OCI-LY7 (cell line): ENCODE measurements around the gene DRG1. TPM values are rescaled to one million over a fixed set of nuclear protein-coding genes. Genes with fewer than 3 reads are reported as not detected.

ENCODE experiments used
- BruUV-seq: library from RNA; stranded (reverse); fragments of 400-500 nt; replicated peaks from 2 replicates; lab custom pipeline; 2021; lab: Mats Ljungman, UMichigan
- CTCF ChIA-PET: fragments of 300-600 bp; sonication (Branson Sonifier 250); formaldehyde crosslinking; loops from one replicate; lab custom pipeline; 2022; ENCODE audit warnings: antibody characterized with exemption; ENCODE audit not compliant: unreplicated experiment; lab: Charles Lee
- POLR2A ChIA-PET: fragments of 300-600 bp; sonication (Branson Sonifier 250); formaldehyde crosslinking; loops from one replicate; lab custom pipeline; 2022; ENCODE audit warnings: antibody characterized with exemption; lab: Charles Lee
- DNase-seq: peaks from one replicate; pipeline ENCODE4 v3.0.0-alpha.2; 2015; ENCODE audit warnings: low spot score
- H2AFZ ChIP-seq: fragments of 200-600 bp; sonication (generic), shearing (Covaris generic); 2 replicates; pipeline ENCODE4 v1.6.1; 2014; ENCODE audit warnings: mild to moderate bottlenecking, antibody characterized with exemption, low read length, moderate library complexity
- H3K27ac ChIP-seq: fragments of 200-600 bp; sonication (generic); 2 replicates; pipeline ENCODE4 v1.5.1; 2014; ENCODE audit warnings: mixed run types, low read depth, mild to moderate bottlenecking, moderate library complexity, low read length, inconsistent platforms; ENCODE audit not compliant: poor library complexity, severe bottlenecking
- H3K36me3 ChIP-seq: fragments of 200-600 bp; sonication (generic); 2 replicates; pipeline ENCODE4 v1.6.1; 2014; ENCODE audit warnings: mild to moderate bottlenecking, antibody characterized with exemption, low read length, moderate library complexity, mixed read lengths; ENCODE audit not compliant: insufficient read depth
- H3K4me1 ChIP-seq: fragments of 200-600 bp; sonication (generic); 2 replicates; pipeline ENCODE4 v1.5.1; 2014; ENCODE audit warnings: mild to moderate bottlenecking, low read length; ENCODE audit not compliant: insufficient read depth, poor library complexity, severe bottlenecking
- H3K4me2 ChIP-seq: fragments of 200-600 bp; sonication (generic); 2 replicates; pipeline ENCODE4 v1.6.1; 2014; ENCODE audit warnings: mild to moderate bottlenecking, low read length
- H3K4me3 ChIP-seq: fragments of 200-600 bp; sonication (generic); 2 replicates; pipeline ENCODE4 v1.5.1; 2014; ENCODE audit warnings: mild to moderate bottlenecking, low read depth, low read length; ENCODE audit not compliant: poor library complexity, severe bottlenecking
- H3K79me2 ChIP-seq: fragments of 200-600 bp; sonication (generic); 2 replicates; pipeline ENCODE4 v1.6.1; 2016; ENCODE audit warnings: low read depth, mild to moderate bottlenecking, low read length, moderate library complexity, mixed read lengths; ENCODE audit not compliant: insufficient read depth
- H3K9me2 ChIP-seq: fragments of 200-600 bp; sonication (generic); 2 replicates; pipeline ENCODE4 v1.6.1; 2016; ENCODE audit warnings: mild to moderate bottlenecking, low read length, mixed read lengths; ENCODE audit not compliant: insufficient read depth
- H3K9me3 ChIP-seq: fragments of 200-600 bp; sonication (generic); 2 replicates; pipeline ENCODE4 v1.6.1; 2014; ENCODE audit warnings: mild to moderate bottlenecking, mixed run types, low read length, mixed read lengths
- H4K20me1 ChIP-seq: fragments of 200-600 bp; sonication (generic); 2 replicates; pipeline ENCODE4 v1.6.1; 2014; ENCODE audit warnings: mild to moderate bottlenecking, antibody characterized with exemption, low read length, moderate library complexity, mixed read lengths; ENCODE audit not compliant: insufficient read depth
- EZH2phosphoT487 ChIP-seq: fragments of 200-600 bp; sonication (generic); IDR thresholded peaks from 2 replicates; pipeline ENCODE4 v1.6.1; 2018; ENCODE audit warnings: low read depth, borderline replicate concordance, mild to moderate bottlenecking, mixed run types, antibody characterized with exemption, low read length, moderate library complexity, mixed read lengths
- intact Hi-C: fragments of 100-400 bp; cut with micrococcal nuclease; formaldehyde crosslinking; loops from one replicate; pipeline ENCODE4 v1.10.0; 2022; ENCODE audit not compliant: unreplicated experiment
- total RNA-seq, 2 experiments: library from RNA; depleted of rRNA in 1 of 2; stranded (reverse); fragments of >200 nt in 1 of 2; shearing (Covaris generic) in 1 of 2; gene quantifications; 2 replicates each; pipeline ENCODE4 v1.2.3, GENCODE V29; 2014 to 2022
- TF ChIP-seq, protein P1 (sequence below): fragments of 200-600 bp; sonication (generic); conservative IDR thresholded peaks from 2 replicates; pipeline ENCODE4 v1.5.1; 2014; ENCODE audit warnings: mild to moderate bottlenecking, antibody characterized with exemption, low read length, moderate library complexity, mixed read lengths

Gene DRG1
- total RNA-seq, 2 experiments from 2014 or later, result 59.4 to 87.0 TPM

DNA sequence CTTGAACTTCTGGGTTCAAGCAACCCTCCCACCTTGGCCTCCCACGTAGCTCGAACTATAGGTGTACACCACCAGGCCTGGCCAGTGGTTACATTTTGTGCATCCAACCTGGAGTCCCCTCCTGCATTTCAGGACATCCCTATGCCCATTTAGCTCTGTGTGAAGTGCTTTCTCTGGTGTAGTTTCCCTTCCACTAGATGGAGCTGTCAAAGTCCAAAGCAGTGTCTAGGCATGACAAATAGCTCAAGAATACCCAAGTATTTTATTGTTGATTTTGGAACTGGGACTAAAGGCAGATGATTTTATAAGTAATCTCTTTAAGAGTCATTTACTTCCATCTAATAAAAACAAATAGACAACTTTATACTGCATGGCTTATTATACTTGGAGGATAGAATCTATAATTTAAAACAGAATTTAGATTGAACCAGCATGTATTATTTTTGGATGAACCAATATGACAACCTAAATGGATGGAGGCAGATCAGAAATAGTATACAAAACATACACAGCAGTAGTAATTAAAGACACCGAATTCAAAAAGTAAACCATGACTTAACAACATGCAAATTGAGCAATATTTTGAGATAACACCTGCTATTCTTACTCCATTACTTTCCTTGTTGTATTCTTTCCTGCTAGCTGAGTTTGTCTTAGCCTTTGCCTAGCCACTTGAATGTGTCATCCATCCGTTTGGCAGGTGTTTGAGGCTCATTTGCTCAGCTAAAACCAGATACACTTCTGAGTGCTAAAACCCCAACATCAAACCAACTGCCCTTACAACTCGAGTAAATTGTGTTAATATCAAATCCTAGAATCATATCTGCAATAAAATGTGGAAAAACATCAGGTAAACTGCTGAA, 52.5 kb downstream of the DRG1 start:
- BruUV-seq, result TSS peak; percentile 27
- no peaks in the 10 kb centered on the region for H3K9me2 ChIP-seq
- H2AFZ ChIP-seq, result no peak overlapping the region
- H3K4me3 ChIP-seq, result no peak overlapping the region
- H4K20me1 ChIP-seq, result no peaks in the 10 kb centered on the region
- peak overlapping the region; percentile 5 for H3K27ac ChIP-seq
- CTCF ChIA-PET, result interaction anchor here (0.8 to 1.2 kb wide), 2 partner anchors 15 to 25 kb away, joined by 3 to 4 read pairs; no protein-coding TSS in a partner anchor
- H3K9me3 ChIP-seq, result no peaks in the 10 kb centered on the region
- POLR2A ChIA-PET, result interaction anchor here (0.6 to 1.1 kb wide), 7 partner anchors 16 to 1578 kb away, joined by 3 to 4 read pairs (median 3); no protein-coding TSS in a partner anchor
- peaks cover 79% of the 10 kb centered on the region for H3K36me3 ChIP-seq
- intact Hi-C loops, result loop anchor here (5.0 kb wide), 1 partner anchor 180 kb away; no protein-coding TSS in a partner anchor
- H3K4me1 ChIP-seq, result peaks cover 15% of the 10 kb centered on the region
- TF ChIP-seq, protein P1, sequence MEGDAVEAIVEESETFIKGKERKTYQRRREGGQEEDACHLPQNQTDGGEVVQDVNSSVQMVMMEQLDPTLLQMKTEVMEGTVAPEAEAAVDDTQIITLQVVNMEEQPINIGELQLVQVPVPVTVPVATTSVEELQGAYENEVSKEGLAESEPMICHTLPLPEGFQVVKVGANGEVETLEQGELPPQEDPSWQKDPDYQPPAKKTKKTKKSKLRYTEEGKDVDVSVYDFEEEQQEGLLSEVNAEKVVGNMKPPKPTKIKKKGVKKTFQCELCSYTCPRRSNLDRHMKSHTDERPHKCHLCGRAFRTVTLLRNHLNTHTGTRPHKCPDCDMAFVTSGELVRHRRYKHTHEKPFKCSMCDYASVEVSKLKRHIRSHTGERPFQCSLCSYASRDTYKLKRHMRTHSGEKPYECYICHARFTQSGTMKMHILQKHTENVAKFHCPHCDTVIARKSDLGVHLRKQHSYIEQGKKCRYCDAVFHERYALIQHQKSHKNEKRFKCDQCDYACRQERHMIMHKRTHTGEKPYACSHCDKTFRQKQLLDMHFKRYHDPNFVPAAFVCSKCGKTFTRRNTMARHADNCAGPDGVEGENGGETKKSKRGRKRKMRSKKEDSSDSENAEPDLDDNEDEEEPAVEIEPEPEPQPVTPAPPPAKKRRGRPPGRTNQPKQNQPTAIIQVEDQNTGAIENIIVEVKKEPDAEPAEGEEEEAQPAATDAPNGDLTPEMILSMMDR, result peak; percentile 90
- TF ChIP-seq EZH2phosphoT487, result no peak
- peak overlapping the region; percentile 3; the same call in 1 of the 2 replicates for H3K4me2 ChIP-seq
- no peaks in the 10 kb centered on the region for H3K79me2 ChIP-seq
- peak; percentile 67 for DNase-seq

DNA sequence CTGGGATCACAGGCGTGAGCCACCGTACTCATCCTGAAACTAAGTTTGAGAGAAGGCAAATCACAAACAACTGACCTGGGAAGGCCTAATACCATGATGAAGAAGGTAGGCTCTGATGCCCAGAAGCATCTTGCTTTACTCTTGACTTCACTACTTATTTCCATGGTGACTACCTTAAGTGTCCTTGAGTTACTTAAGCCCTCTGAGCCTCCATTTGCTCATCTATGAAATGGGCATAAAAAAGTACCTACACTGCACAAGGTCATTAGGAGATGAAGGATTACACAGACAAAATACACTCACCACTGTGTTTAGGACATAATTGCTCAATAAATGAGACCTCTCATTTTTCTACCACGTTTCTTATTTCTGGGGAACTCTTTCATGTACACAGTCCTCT, 62.3 kb downstream of the DRG1 start:
- H3K9me3 ChIP-seq, result no peaks in the 10 kb centered on the region
- intact Hi-C loops, result no loop called here
- H3K4me1 ChIP-seq, result no peaks in the 10 kb centered on the region
- POLR2A ChIA-PET, result no interaction called here
- CTCF ChIA-PET, result no interaction called here
- no peak overlapping the region for H2AFZ ChIP-seq
- TF ChIP-seq, protein P1, result no peak
- TF ChIP-seq EZH2phosphoT487, result no peak
- H3K36me3 ChIP-seq, result peaks cover 94% of the 10 kb centered on the region
- no peak overlapping the region for H3K4me3 ChIP-seq
- H3K4me2 ChIP-seq, result no peak overlapping the region
- BruUV-seq, result no TSS peak
- no peaks in the 10 kb centered on the region; the same call in 1 of the 2 replicates for H3K79me2 ChIP-seq
- DNase-seq, result no peak
- no peaks in the 10 kb centered on the region for H4K20me1 ChIP-seq
- H3K27ac ChIP-seq, result no peak overlapping the region
- H3K9me2 ChIP-seq, result no peaks in the 10 kb centered on the region

DNA sequence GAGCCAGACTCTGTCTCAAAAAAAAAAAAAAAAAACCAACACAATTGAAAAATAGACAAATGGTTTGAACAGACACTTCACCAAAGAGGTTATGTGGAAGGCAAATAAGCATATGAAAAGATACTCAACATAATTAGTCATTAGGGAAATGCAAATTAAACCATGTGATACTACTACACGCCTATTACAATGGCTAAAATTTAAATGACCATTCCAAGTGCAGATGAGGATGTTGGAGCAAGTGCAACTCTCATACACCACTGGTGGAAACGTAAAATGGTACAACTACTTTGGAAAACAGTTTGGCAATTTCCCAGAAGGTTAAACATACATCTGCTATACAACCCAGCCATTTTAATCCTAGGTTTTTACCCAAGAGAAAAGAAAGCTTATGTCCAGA, 65.9 kb downstream of the DRG1 start:
- intact Hi-C loops, result no loop called here
- Histone ChIP-seq H2AFZ (no peak overlapping the region), H3K4me2 (no peak overlapping the region), H3K79me2 (no peaks in the 10 kb centered on the region; the same call in 1 of the 2 replicates), H3K4me1 (no peaks in the 10 kb centered on the region), H3K9me2 (no peaks in the 10 kb centered on the region), H4K20me1 (no peaks in the 10 kb centered on the region), H3K36me3 (peaks cover 92% of the 10 kb centered on the region), H3K4me3 (no peak overlapping the region), H3K27ac (no peak overlapping the region), H3K9me3 (no peaks in the 10 kb centered on the region)
- BruUV-seq, result no TSS peak
- ChIA-PET POLR2A (no interaction called here), CTCF (no interaction called here)
- no peak for DNase-seq
- TF ChIP-seq, protein P1, result no peak
- no peak for TF ChIP-seq EZH2phosphoT487
